Measurements from ENCODE around the gene MEFV.

The MEFV gene

DNA sequence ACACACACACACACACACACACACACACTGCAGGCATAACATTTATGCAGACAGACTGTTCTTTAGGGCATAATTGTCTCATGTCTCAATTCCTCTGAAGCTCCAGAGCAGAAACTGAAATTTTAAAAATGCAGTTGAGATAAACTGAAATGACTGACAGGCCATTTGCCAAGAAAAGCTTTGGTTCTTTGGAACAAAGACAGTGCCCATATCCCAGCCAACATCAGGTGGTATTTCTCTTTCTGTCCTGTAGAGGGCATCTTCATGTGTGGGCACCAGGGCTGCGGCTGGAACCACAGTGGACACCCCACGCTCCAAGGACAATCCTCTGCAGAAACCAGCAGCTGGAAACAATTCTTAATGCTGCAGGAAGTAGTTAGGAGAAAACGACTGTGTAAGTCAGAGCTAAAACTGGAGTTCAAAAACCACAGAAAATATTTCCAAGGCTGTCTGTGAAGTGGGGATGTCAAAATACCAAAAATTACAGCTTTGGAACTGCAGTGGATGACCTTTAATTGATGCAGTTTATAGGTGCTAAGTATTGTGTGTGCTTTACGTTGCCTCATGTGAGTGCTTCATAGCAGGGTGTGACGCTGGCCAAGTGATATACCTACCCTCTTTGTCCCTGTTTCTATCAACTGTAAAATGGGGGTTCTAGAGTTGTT lies 10.6 kb upstream of the MEFV start:
- DNase-seq (ENCODE audit: low read depth in 2 of 2), result no peak

- DNase-seq (ENCODE audit: low read depth in 2 of 2), result peak; percentile 91 to 97
Observed at GRCh38 chr16:3264137-3265036, 8.0 kb upstream of the MEFV start.

GRCh38 chr16:3262517-3262916 lies 6.1 kb upstream of the MEFV start:
- no peak for DNase-seq (ENCODE audit: low read depth in 2 of 2)

DNA sequence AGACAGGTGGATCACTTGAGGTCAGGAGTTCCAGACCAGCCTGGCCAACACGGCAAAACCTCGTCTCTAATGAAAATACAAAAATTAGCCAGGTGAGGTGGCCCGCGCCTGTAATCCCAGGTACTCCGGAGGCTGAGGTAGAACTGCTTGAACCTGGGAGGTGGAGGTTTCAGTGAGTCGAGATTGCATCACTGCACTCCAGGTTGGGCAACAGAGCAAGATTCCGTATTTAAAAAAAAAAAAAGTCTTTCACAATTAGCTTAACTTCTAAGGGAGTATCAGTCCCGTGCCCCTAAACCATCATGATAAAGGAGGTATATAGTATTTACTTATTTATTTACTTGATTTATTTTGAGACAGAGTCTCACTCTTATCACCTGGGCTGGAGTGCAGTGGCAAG lies 3.4 kb upstream of the MEFV start:
- DNase-seq (ENCODE audit: low read depth in 2 of 2), result no peak

GRCh38 chr16:3256866-3257465 lies 533 bp upstream of the MEFV start:
- DNase-seq (ENCODE audit: low read depth in 2 of 2), result no peak

DNA sequence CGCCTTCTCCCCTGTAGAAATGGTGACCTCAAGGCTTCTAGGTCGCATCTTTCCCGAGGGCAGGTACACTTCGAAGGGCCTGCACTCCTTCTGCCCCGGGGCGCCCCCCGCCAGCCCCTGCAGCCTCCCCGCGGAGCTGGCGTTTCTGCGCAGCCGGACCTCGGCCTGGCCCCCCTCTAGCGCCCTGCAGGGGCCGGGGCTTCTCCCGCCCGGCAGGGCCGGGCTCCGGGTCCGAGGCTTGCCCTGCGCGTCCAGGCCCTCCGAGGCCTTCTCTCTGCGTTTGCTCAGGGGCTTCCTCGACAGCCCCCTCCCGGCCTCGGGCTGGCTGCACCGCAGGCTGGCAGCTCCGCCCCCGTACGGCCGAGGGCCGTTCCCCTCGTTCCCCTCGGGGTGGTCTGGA lies 2.1 kb downstream of the MEFV start:
- DNase-seq (ENCODE audit: low read depth in 2 of 2), result no peak

DNA sequence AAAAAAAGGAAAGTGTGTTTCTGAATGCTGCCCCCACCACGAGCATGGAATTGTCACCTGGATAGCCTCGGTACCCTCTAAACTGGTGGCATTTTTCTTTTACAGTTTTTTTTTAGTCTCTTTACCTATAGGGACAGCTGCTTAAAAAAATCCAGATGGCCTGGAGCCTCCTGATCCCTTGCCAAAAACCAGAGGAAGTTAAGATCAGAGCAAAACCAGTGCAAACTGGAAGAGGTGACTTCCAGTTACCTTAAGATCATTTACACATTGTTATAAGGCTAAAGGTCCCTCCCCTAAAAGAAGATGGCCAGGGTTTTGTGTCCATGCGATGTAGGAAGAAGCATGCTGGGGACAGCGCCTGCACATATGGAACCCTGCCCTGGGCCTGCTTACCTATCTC lies 3.5 kb downstream of the MEFV start:
- DNase-seq (ENCODE audit: low read depth in 2 of 2), result no peak

GRCh38 chr16:3249451-3249850 lies 7.0 kb downstream of the MEFV start:
- no peak for DNase-seq (ENCODE audit: low read depth in 2 of 2)

GRCh38 chr16:3249020-3249419 lies 7.4 kb downstream of the MEFV start:
- DNase-seq (ENCODE audit: low read depth in 2 of 2), result no peak

DNA sequence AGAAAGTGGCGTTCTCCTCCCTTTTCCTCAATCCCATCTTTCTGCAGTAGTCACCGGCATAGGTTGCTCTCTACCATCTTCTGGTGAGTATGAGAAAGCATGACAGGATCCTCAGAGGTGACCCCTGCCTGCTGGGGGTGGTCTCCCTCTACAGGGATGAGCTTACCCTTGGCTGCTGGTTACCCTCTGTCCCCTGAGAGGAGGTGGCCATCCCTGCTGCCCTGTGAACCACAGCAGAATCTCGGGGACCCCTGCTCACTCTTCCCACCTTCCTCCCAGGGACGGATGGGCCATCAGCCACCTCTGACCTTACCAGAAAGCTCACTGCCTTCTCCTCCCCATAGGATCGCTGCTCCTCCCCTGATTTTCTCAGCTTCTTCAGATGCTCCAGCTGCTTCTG lies 7.8 kb downstream of the MEFV start:
- no peak for DNase-seq (ENCODE audit: low read depth in 2 of 2)

GRCh38 chr16:3246876-3247275 lies 9.6 kb downstream of the MEFV start:
- DNase-seq (ENCODE audit: low read depth in 2 of 2), result no peak

DNA sequence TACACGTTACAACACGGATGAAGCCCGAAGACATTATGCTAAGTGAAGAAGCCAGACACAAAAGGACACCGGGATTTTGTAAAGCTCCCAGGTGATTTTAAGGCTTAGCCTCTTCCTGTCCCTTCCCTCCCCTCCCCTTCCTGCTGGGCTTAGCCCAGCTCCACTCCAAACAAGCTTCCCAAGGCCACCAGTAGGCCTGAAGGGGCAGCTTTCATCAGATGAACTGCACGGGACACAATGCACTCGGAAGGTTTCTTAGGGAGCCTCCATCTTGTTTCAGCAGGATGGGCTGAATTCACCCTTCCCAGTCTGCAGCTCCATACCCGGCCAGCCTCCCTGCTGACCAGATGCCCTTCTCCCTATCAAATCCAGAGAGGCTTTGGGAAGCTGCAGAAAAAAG lies 10.4 kb downstream of the MEFV start:
- no peak for DNase-seq (ENCODE audit: low read depth in 2 of 2)

GRCh38 chr16:3243882-3244281 lies 12.6 kb downstream of the MEFV start:
- no peak for DNase-seq (ENCODE audit: low read depth in 2 of 2)

DNA sequence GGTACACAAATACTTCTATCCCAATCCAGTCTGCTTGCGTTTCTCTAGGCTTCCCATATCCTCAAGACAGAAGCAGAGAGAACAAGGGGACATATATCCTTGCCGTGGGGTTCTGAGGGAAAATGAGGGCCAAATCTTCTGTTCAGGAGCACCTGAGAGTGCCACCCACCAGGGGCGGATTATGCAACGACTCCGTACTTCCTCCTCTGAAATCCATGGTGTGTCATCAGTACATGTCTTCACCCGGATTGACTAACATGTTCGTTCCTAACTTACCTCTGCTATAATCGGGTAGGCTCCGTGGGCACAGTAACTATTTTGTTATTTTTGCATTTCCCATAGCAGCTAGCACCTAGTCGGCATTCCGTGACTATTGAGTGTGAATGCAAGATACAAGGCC lies 13.7 kb downstream of the MEFV start:
- no peak for DNase-seq (ENCODE audit: low read depth in 2 of 2)

DNA sequence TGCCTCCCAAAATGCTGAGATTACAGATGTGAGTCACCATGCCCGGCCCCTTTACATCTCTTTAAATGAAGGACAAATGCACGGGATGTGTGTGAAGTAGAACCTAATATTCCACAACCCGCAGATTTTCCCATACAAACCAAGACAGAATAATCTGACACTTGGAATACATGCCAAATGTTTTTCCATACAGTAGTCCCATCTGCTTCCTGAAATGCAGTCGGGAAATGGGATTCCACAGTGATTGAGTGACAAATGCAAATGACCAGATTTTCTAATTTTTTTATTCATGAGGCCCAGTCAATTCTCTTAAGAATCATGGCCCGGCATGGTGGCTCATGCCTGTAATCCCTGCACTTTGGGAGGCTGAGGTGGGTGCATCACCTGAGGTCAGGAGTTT lies 14.7 kb downstream of the MEFV start:
- no peak for DNase-seq (ENCODE audit: low read depth in 2 of 2)

- DNase-seq (ENCODE audit: low read depth in 2 of 2), result peak in 1 of 2 donors; percentile 13
Observed at GRCh38 chr16:3235856-3236669, 20.4 kb downstream of the MEFV start.

GRCh38 chr16:3234857-3235561 lies 21.4 kb downstream of the MEFV start, which contains the start of gene ZNF200:
Gene ZNF200 (minus strand): TSS chr16:3235158. CDS start chr16:3233755, 1,403 bp downstream.
- peak; percentile 84 to 92 for DNase-seq (ENCODE audit: low read depth in 2 of 2)

GRCh38 chr16:3234543-3234856 lies 21.9 kb downstream of the MEFV start:
- no peak for DNase-seq (ENCODE audit: low read depth in 2 of 2)

- DNase-seq (ENCODE audit: low read depth in 2 of 2), result no peak
Observed at GRCh38 chr16:3223913-3224515, 32.4 kb downstream of the MEFV start.

DNA sequence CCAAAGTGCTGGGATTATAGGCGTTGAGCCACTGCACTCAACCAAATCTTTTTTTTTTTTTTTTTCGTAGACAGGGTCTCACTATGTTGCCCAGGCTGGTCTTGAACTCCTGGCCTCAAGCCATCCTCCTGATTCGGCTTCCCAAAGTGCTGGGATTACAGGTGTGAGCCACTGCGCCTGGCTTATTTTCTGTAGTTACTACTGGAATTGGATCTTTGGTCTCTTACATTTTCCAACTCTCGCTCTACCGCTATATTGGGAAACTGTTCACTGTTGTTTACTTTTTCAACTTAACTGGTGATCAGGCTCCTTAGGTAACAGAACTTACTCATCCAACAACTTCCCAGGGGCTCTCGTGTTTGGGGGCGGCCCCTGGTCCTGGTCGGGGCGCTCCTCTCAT lies 35.6 kb downstream of the MEFV start:
- DNase-seq (ENCODE audit: low read depth in 2 of 2), result no peak

GRCh38 chr16:3216263-3216640 lies 40.2 kb downstream of the MEFV start:
- no peak for DNase-seq (ENCODE audit: low read depth in 2 of 2)
